ENCODE data around the gene RPL14.

Gene RPL14

DNA sequence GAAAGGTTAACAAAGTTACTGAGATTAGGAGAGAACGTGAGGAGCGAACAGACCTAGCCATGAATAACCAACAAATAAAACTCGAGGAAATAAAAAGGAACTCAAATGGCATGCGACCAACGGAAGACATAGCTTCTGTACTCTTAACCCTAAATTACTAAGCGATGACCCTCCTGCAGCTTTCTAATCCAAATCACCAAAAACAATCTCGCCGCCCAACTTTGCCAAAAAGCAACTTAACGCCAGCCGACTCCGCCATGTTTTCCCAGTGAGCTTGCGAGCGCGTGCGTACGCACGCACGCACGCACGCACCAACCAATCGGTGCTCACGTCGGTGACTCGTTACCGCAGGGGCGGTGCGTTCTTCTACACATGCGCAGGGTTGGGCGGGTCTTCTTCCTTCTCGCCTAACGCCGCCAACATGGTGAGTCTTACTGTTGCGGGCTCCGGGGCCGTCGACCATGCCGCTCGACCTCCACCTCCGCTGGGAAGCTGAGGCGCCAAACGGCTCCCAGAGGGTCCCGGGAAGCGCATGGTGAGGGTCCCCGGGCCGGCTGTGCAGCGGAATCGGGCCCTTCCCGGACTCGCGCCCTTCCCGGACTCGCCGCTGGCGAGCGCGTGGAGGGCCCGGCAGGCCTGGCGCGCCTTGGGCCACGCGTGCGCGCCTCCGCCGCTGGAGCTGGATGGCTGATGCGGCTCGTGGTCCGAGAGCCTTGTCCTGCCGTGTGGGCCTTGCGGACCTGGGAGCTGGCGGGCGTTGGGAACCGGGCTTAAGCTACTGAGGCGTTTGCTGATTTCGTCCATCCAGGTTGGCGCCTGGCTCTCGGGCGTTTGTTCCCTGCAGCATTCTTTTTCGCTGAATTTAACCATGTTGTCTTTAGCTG lies at the start of gene RPL14:
Gene RPL14 (plus strand): TSS at position 400 of the 884 bp plus-strand sequence. CDS start 133 bp downstream, at position 533.
- Histone ChIP-seq H3K36me3 (ENCODE audit: insufficient read depth, low read length) (peaks cover 24% of the 10 kb centered on the region), H3K9ac (ENCODE audit: low read depth, low read length) (peak within 1 kb of the TSS; percentile 87), H3K9me3 (ENCODE audit: control insufficient read depth, insufficient read depth, low read length) (no peaks in the 10 kb centered on the region), H3K4me1 (ENCODE audit: insufficient read depth, low read length) (0 out of 2 replicates have a peak, but pooled peaks cover 3% of the 10 kb centered on the region)

DNA sequence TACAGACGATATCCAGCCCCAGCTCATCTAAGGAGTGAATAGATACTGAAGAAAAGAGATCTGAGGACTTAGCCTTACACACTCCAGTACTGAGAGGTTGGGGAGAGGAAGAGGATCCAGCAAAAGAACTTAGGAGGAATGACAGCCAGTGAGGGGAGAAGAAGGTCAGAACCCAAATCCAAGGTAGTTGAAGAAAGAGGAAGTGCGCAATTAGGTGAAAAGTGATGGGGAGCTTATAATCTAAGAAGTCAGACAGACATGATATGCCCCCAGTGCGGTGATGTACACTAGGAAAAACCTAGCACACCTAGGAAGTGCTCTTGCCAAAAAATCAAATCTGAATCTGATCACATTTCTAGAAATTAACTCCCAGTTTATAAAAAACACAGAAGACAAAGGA lies 49.5 kb upstream of the RPL14 start:
- H3K9ac ChIP-seq (ENCODE audit: low read depth, low read length) = no peak overlapping the region
- no peaks in the 10 kb centered on the region for H3K4me1 ChIP-seq (ENCODE audit: insufficient read depth, low read length)
- H3K36me3 ChIP-seq (ENCODE audit: insufficient read depth, low read length) = no peaks in the 10 kb centered on the region
- H3K9me3 ChIP-seq (ENCODE audit: control insufficient read depth, insufficient read depth, low read length) = no peaks in the 10 kb centered on the region

DNA sequence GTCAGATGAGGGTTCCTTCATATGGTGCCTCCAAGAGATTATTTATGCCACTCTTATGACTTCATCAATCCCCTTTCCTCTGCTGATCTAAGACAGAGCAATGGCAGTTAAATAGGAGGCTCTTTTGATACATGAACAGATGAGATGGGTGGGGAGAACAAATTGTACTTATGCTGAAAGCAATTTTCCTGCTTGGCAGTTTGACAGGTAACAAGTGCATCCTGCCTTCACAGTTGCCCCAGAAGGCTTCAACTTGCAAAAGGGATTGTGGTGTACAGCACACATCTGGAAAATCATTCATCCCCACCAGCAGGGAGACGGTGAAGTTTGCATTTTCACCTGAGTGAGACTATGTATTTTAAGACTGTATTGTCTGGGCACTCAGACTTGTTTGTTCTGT lies 42.9 kb upstream of the RPL14 start:
- H3K9me3 ChIP-seq (ENCODE audit: control insufficient read depth, insufficient read depth, low read length) = no peaks in the 10 kb centered on the region
- H3K4me1 ChIP-seq (ENCODE audit: insufficient read depth, low read length) = no peaks in the 10 kb centered on the region
- H3K36me3 ChIP-seq (ENCODE audit: insufficient read depth, low read length) = no peaks in the 10 kb centered on the region
- H3K9ac ChIP-seq (ENCODE audit: low read depth, low read length) = no peak overlapping the region

DNA sequence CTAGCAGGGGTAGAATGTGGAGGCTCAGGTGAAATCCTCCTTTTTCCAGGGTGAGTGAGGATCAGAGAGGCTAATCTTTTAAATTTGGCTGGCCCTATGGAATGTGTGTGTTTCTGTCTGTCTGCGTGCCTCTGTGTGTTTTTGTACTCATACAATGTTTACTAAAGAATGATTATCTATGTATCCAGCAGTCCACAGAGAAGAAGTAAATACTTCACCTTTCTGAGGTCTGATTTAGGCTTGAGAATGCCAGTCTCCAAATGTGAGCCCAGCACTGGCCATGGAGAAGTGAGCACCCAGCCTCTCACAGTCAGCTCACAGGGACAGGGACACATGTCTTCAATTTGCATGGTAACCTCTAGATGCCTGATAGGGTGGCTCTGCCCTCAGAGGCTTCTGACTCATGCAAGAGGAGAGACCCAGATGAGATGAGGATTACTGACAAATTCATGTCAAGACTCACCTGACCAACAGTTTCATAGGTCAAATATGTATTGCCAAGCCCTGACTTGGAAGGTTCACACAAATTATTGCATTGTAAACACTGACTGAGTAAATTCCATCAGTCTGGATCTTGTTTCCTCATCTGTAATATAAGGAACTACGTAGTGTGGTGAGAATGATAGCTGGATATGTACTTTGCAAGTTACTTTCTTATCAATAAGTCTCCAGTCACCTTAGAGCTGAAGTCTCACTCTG lies 39.1 kb upstream of the RPL14 start:
- H3K9me3 ChIP-seq (ENCODE audit: control insufficient read depth, insufficient read depth, low read length) = no peaks in the 10 kb centered on the region
- no peak overlapping the region for H3K9ac ChIP-seq (ENCODE audit: low read depth, low read length)
- H3K4me1 ChIP-seq (ENCODE audit: insufficient read depth, low read length) = no peaks in the 10 kb centered on the region
- H3K36me3 ChIP-seq (ENCODE audit: insufficient read depth, low read length) = no peaks in the 10 kb centered on the region

DNA sequence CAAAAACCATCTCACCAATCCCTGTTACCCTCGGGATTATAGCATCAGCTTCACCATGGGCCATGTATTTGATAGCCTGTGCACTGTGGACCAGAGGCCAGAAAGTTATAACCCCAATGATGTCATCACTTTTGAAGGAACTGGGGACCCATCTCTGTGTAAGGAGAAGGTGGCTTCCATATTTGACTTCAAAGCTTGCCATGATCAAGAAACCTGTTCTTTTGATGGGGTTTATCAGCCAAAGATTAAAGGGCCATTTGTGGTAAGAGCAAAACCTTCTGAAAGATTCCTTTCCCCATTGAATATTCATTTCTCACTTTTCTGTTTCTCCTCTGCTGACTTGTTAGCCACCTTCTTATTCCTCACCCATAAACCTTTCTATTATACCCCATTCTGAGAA lies 34.3 kb upstream of the RPL14 start:
- Histone ChIP-seq H3K4me1 (ENCODE audit: insufficient read depth, low read length) (no peaks in the 10 kb centered on the region), H3K9me3 (ENCODE audit: control insufficient read depth, insufficient read depth, low read length) (no peaks in the 10 kb centered on the region), H3K9ac (ENCODE audit: low read depth, low read length) (no peak overlapping the region), H3K36me3 (ENCODE audit: insufficient read depth, low read length) (no peaks in the 10 kb centered on the region; the same call in 1 of the 2 replicates)

DNA sequence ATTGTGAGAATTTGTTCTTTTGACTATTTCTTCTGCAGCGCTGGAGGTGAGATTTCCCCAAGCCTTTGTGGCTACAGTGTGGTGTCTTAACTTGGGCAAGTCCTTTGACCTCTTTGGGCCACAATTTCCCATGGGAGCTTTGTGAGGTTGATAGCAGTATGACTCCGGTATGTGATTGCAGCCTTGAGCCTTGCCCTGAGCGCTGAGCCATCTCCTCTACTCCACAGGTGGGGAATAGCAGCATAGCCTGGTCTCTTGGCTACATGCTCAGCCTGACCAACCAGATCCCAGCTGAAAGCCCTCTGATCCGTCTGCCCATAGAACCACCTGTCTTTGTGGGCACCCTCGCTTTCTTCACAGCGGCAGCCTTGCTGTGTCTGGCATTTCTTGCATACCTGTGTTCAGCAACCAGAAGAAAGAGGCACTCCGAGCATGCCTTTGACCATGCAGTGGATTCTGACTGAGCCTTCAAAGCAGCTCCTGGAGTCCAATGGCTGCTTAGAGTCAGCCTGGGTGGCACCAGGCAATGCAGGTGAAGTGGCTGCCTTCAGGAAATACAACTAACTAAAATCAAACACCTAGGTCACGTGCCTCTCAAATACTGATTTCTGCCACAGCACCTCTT lies 30.0 kb upstream of the RPL14 start:
- peaks cover 3% of the 10 kb centered on the region; the same call in 1 of the 2 replicates for H3K4me1 ChIP-seq (ENCODE audit: insufficient read depth, low read length)

DNA sequence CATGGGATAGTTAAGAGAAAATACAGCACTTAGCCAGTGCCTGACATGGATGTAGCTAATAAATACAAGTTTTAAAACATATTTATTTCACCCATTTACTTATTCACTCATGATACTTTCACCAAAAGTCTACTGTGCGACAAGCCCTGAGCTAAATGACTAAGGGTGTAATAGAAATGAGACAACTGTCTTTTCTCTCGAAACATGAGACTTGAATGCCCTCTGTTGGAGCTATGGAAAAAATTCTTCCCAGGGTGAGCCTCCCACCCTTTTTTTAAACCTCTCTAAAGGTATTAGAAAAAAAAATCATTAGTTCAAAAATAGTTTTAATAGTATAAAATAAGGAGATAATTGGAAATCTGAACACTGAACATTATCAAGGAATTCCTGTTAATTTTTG lies 24.3 kb upstream of the RPL14 start:
- no peak overlapping the region for H3K9ac ChIP-seq (ENCODE audit: low read depth, low read length)
- H3K36me3 ChIP-seq (ENCODE audit: insufficient read depth, low read length) = no peaks in the 10 kb centered on the region
- peaks cover 3% of the 10 kb centered on the region; the same call in 1 of the 2 replicates for H3K4me1 ChIP-seq (ENCODE audit: insufficient read depth, low read length)
- H3K9me3 ChIP-seq (ENCODE audit: control insufficient read depth, insufficient read depth, low read length) = no peaks in the 10 kb centered on the region

More for the DNA sequence above, 30.0 kb upstream of the RPL14 start:
- Histone ChIP-seq H3K36me3 (ENCODE audit: insufficient read depth, low read length) (no peaks in the 10 kb centered on the region; the same call in 1 of the 2 replicates), H3K9ac (ENCODE audit: low read depth, low read length) (no peak overlapping the region), H3K9me3 (ENCODE audit: control insufficient read depth, insufficient read depth, low read length) (no peaks in the 10 kb centered on the region)

DNA sequence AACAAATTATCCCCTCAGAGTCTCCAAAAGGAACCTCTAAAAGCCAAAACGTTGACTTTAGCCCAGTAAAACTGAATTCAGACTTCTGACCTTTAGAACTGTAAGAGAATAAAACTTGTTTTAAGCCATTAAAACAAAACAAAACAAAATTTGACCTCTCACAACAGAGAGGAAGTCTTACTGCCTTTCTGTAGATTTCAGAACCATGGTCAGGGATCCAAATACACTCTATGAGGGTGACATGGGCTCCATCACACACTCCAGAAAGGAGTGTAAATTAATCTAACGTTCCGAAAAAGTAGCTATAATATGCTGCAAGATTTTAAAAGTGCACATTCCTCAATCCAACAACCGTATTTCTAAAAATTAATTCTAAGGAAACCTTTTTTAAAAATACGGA lies 19.2 kb upstream of the RPL14 start:
- no peaks in the 10 kb centered on the region for H3K4me1 ChIP-seq (ENCODE audit: insufficient read depth, low read length)
- no peaks in the 10 kb centered on the region for H3K9me3 ChIP-seq (ENCODE audit: control insufficient read depth, insufficient read depth, low read length)
- no peak overlapping the region for H3K9ac ChIP-seq (ENCODE audit: low read depth, low read length)
- no peaks in the 10 kb centered on the region for H3K36me3 ChIP-seq (ENCODE audit: insufficient read depth, low read length)

DNA sequence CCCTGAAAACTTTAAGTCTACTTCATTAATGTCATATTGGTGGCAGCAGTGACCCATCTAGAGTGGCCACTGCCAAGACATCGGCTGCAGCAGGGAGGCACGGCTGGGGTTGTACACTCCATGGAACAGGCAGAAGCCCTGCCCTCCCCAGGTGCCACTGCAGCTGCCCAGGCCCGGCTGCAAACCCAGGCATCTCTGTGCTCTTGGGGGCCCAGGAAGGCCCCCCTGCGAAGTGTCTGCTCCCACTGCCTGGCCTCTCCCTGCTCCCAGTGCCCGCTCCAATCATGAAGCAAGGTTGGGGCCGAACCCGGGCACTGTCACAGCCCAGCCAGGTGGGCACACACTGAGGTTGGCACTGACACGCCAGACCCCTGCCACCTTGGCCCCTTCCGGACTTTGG lies 12.1 kb upstream of the RPL14 start:
- no peak overlapping the region for H3K9ac ChIP-seq (ENCODE audit: low read depth, low read length)
- no peaks in the 10 kb centered on the region for H3K4me1 ChIP-seq (ENCODE audit: insufficient read depth, low read length)
- H3K36me3 ChIP-seq (ENCODE audit: insufficient read depth, low read length) = no peaks in the 10 kb centered on the region
- H3K9me3 ChIP-seq (ENCODE audit: control insufficient read depth, insufficient read depth, low read length) = no peaks in the 10 kb centered on the region

DNA sequence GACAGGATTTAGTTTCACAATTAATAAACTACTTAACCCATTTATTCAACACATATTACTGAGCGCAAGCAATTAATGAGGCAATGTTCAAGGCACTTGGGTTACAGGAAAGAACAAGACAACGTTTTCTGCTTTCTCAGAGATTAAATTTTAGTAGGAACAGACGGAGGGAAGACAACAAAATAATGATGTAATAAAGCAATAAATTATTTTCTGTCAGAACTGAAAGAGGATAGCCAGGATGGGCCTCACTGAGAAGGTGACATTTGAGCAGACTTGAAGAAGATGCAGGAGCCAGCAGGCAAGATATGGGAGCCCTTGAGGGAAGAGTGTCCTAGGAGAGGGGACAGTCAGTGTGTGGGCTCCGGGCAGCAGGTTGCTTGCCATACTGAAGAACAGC lies 11.3 kb upstream of the RPL14 start:
- Histone ChIP-seq H3K9ac (ENCODE audit: low read depth, low read length) (no peak overlapping the region), H3K9me3 (ENCODE audit: control insufficient read depth, insufficient read depth, low read length) (no peaks in the 10 kb centered on the region), H3K36me3 (ENCODE audit: insufficient read depth, low read length) (no peaks in the 10 kb centered on the region), H3K4me1 (ENCODE audit: insufficient read depth, low read length) (no peaks in the 10 kb centered on the region)

DNA sequence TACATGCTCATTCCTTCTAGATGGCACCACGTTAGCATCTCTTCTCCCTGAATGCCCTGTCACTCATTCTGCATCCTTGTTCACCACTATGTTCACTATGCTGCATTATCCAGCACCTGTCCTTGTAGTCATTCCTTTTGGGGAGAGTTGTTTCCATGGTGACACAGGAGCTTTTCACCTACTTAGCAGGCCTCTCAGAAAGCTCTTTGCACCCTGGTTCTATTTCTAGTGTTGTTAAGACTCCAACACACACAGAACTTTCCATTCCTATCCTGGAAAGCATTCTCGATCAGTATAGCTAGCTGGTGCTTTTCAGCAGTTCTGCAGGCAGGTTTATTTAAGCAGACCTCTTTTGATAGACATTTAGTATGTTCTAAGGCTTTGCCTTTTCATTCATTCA lies 6.7 kb upstream of the RPL14 start:
- Histone ChIP-seq H3K9me3 (ENCODE audit: control insufficient read depth, insufficient read depth, low read length) (no peaks in the 10 kb centered on the region), H3K9ac (ENCODE audit: low read depth, low read length) (no peak overlapping the region), H3K4me1 (ENCODE audit: insufficient read depth, low read length) (no peaks in the 10 kb centered on the region), H3K36me3 (ENCODE audit: insufficient read depth, low read length) (no peaks in the 10 kb centered on the region)

DNA sequence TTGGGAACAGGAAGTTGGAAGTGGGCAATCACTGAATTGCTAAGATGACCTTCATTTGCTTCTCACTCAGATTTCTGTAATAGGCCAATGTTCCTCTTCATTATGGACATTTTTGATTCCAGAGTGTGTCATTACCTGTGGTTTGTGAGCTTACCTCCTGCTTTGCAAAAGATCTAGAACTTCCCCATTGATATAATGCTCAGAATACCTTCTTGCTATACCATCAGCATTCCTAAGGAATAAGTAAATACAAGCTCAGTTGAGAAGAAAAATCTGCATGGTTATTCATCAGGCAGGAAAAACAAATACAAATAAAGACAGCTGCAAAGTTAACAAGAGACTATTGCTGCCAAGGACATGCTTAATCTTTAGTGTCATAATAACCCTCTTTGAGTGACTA lies 5.6 kb upstream of the RPL14 start:
- Histone ChIP-seq H3K9ac (ENCODE audit: low read depth, low read length) (no peak overlapping the region), H3K9me3 (ENCODE audit: control insufficient read depth, insufficient read depth, low read length) (no peaks in the 10 kb centered on the region), H3K36me3 (ENCODE audit: insufficient read depth, low read length) (no peaks in the 10 kb centered on the region), H3K4me1 (ENCODE audit: insufficient read depth, low read length) (no peaks in the 10 kb centered on the region)

DNA sequence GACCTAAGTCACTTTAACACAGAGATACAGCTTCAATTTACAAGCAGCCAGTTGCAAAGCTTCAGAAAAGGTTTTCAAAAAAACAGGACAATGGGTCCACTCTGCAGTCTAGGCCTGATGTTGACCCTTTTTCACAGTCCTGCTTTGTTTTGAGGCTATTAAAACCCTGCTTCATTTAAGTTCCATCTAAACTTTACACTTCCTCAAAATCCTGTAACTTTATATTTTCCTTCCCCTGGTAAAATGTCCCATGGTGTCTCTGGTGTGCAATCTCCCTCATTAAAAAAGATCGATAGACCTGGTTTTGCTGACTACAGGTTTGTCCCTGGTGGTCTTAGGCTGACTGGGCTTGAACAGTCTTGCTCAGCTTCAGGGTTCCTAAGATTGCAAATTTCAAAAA lies 5.1 kb upstream of the RPL14 start:
- H3K36me3 ChIP-seq (ENCODE audit: insufficient read depth, low read length) = no peaks in the 10 kb centered on the region
- H3K4me1 ChIP-seq (ENCODE audit: insufficient read depth, low read length) = no peaks in the 10 kb centered on the region
- no peaks in the 10 kb centered on the region for H3K9me3 ChIP-seq (ENCODE audit: control insufficient read depth, insufficient read depth, low read length)
- peak overlapping the region; percentile 86 for H3K9ac ChIP-seq (ENCODE audit: low read depth, low read length)

DNA sequence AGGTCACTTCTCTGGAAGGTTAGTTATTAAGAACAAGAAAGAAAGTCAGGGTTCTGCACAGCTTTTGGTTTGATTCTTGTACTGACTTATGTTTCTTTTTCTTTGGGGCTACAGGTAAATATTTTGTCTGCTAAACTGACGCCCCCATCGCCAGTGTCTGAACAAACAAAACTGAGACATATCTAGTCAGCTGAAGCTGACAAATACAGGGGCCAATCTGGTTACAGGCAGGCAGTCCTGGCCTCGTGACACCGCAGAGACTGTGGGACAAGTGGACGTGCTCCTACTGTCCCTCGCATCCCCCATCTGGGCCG lies 4.6 kb upstream of the RPL14 start:
- Histone ChIP-seq H3K4me1 (ENCODE audit: insufficient read depth, low read length) (no peaks in the 10 kb centered on the region), H3K9ac (ENCODE audit: low read depth, low read length) (peak overlapping the region; percentile 86), H3K36me3 (ENCODE audit: insufficient read depth, low read length) (no peaks in the 10 kb centered on the region), H3K9me3 (ENCODE audit: control insufficient read depth, insufficient read depth, low read length) (no peaks in the 10 kb centered on the region)

Measured in ES-I3 (cell line).